Measurements from ENCODE around the gene MMP17. TPM values are rescaled to one million over a fixed set of nuclear protein-coding genes. Genes with fewer than 3 reads are reported as not detected.

The MMP17 gene
- total and polyA plus RNA-seq, 2 donors (not counting 1 experiment from before 2014, with no cell fraction given): 3.2 to 13.5 TPM

GRCh38 chr12:131786331-131786730 is 41.9 kb upstream of the MMP17 start:
- no peak for DNase-seq (ENCODE audit: low read depth in 2 of 2)
- Histone ChIP-seq H3K4me3 (replicated peaks in 1 of 4; ENCODE audit: control extremely low read depth in 1 of 4, insufficient read depth in 1 of 4, low read depth in 3 of 4, low read length in 4 of 4) (no peak overlapping the region), H3K9ac (ENCODE audit: insufficient read depth, low read length) (no peak overlapping the region), H3K27me3 (ENCODE audit: control insufficient read depth, insufficient read depth, low read length) (no peaks in the 10 kb centered on the region), H3K27ac (ENCODE audit: insufficient read depth, low read length) (no peak overlapping the region), H3K36me3 (ENCODE audit: control insufficient read depth, insufficient read depth, low read length) (peaks cover 16% of the 10 kb centered on the region), H2AFZ (ENCODE audit: low read length) (no peak overlapping the region), H3K4me1 (ENCODE audit: control insufficient read depth, extremely low read depth, insufficient read depth, low read length) (peaks cover 2% of the 10 kb centered on the region), H3K4me2 (ENCODE audit: extremely low read depth, insufficient read depth, low read length) (no peak overlapping the region), H4K20me1 (ENCODE audit: control insufficient read depth, extremely low read depth, insufficient read depth, low read length) (no peaks in the 10 kb centered on the region), H3K9me3 (ENCODE audit: control insufficient read depth, insufficient read depth, low read depth, low read length) (no peaks in the 10 kb centered on the region), H3K79me2 (ENCODE audit: control insufficient read depth, insufficient read depth, low read length) (no peaks in the 10 kb centered on the region)
- TF ChIP-seq EZH2 (IDR thresholded peaks at IDR 0.05; ENCODE audit: low read length, missing control alignments): no peak
- no peak for TF ChIP-seq CTCF (conservative IDR thresholded peaks at IDR 0.05 in 1 of 2, IDR thresholded peaks at IDR 0.05 in 1 of 2; ENCODE audit: low read depth in 1 of 2, low read length in 2 of 2)

- no peaks in the 10 kb centered on the region for H4K20me1 ChIP-seq (ENCODE audit: control insufficient read depth, extremely low read depth, insufficient read depth, low read length)
- H3K27ac ChIP-seq (ENCODE audit: insufficient read depth, low read length): no peak overlapping the region
- peaks cover 2% of the 10 kb centered on the region for H3K4me1 ChIP-seq (ENCODE audit: control insufficient read depth, extremely low read depth, insufficient read depth, low read length)
- no peak overlapping the region for H3K4me2 ChIP-seq (ENCODE audit: extremely low read depth, insufficient read depth, low read length)
- no peaks in the 10 kb centered on the region for H3K9me3 ChIP-seq (ENCODE audit: control insufficient read depth, insufficient read depth, low read depth, low read length)
- peaks cover 16% of the 10 kb centered on the region for H3K36me3 ChIP-seq (ENCODE audit: control insufficient read depth, insufficient read depth, low read length)
- H2AFZ ChIP-seq (ENCODE audit: low read length): no peak overlapping the region
- TF ChIP-seq CTCF (conservative IDR thresholded peaks at IDR 0.05 in 1 of 2, IDR thresholded peaks at IDR 0.05 in 1 of 2; ENCODE audit: low read depth in 1 of 2, low read length in 2 of 2) (no peak), EZH2 (IDR thresholded peaks at IDR 0.05; ENCODE audit: low read length, missing control alignments) (no peak)
- no peak overlapping the region for H3K9ac ChIP-seq (ENCODE audit: insufficient read depth, low read length)
- H3K79me2 ChIP-seq (ENCODE audit: control insufficient read depth, insufficient read depth, low read length): no peaks in the 10 kb centered on the region
- no peak for DNase-seq (ENCODE audit: low read depth in 2 of 2)
- no peaks in the 10 kb centered on the region for H3K27me3 ChIP-seq (ENCODE audit: control insufficient read depth, insufficient read depth, low read length)
- H3K4me3 ChIP-seq (replicated peaks in 1 of 4; ENCODE audit: control extremely low read depth in 1 of 4, insufficient read depth in 1 of 4, low read depth in 3 of 4, low read length in 4 of 4): no peak overlapping the region
These were observed 41.0 kb upstream of the MMP17 start for GRCh38 chr12:131787143-131787660.

GRCh38 chr12:131788070-131788469 is 40.1 kb upstream of the MMP17 start:
- H3K36me3 ChIP-seq (ENCODE audit: control insufficient read depth, insufficient read depth, low read length): peaks cover 16% of the 10 kb centered on the region

More at GRCh38 chr12:131788070-131788469, 40.1 kb upstream of the MMP17 start:
- Histone ChIP-seq H2AFZ (ENCODE audit: low read length) (no peak overlapping the region), H3K27me3 (ENCODE audit: control insufficient read depth, insufficient read depth, low read length) (no peaks in the 10 kb centered on the region), H4K20me1 (ENCODE audit: control insufficient read depth, extremely low read depth, insufficient read depth, low read length) (no peaks in the 10 kb centered on the region), H3K27ac (ENCODE audit: insufficient read depth, low read length) (no peak overlapping the region), H3K9me3 (ENCODE audit: control insufficient read depth, insufficient read depth, low read depth, low read length) (no peaks in the 10 kb centered on the region), H3K4me2 (ENCODE audit: extremely low read depth, insufficient read depth, low read length) (no peak overlapping the region), H3K4me1 (ENCODE audit: control insufficient read depth, extremely low read depth, insufficient read depth, low read length) (peaks cover 2% of the 10 kb centered on the region), H3K9ac (ENCODE audit: insufficient read depth, low read length) (no peak overlapping the region), H3K4me3 (replicated peaks in 1 of 4; ENCODE audit: control extremely low read depth in 1 of 4, insufficient read depth in 1 of 4, low read depth in 3 of 4, low read length in 4 of 4) (no peak overlapping the region), H3K79me2 (ENCODE audit: control insufficient read depth, insufficient read depth, low read length) (no peaks in the 10 kb centered on the region)
- DNase-seq (ENCODE audit: low read depth in 2 of 2): no peak
- TF ChIP-seq EZH2 (IDR thresholded peaks at IDR 0.05; ENCODE audit: low read length, missing control alignments) (no peak), CTCF (conservative IDR thresholded peaks at IDR 0.05 in 1 of 2, IDR thresholded peaks at IDR 0.05 in 1 of 2; ENCODE audit: low read depth in 1 of 2, low read length in 2 of 2) (no peak)

Data from fibroblast of lung (primary cell).